H1 (cell line): Measurements from ENCODE around the gene EFHC1. TPM values are rescaled to one million over a fixed set of nuclear protein-coding genes. Genes with fewer than 3 reads are reported as not detected.

ENCODE experiments used
- EP300 ChIP-seq, 2 experiments: IDR thresholded peaks; 1 replicate in 1 of 2; 2 replicates in 1 of 2; pipeline ENCODE4 v1.6.1; 2011 to 2012; ENCODE audit warnings: low read depth in 2 of 2, low read length in 2 of 2, mild to moderate bottlenecking in 2 of 2, borderline replicate concordance in 1 of 2, inconsistent platforms in 1 of 2, moderate library complexity in 1 of 2
- KDM5A ChIP-seq: fragments of 200-600 bp; IDR thresholded peaks from 2 replicates; pipeline ENCODE4 v1.7.1; 2012; ENCODE audit warnings: mild to moderate bottlenecking, low read length, inconsistent platforms, mixed read lengths
- POU5F1 ChIP-seq: IDR thresholded peaks from 2 replicates; pipeline ENCODE4 v1.6.1; 2011; ENCODE audit warnings: low read depth, mild to moderate bottlenecking, low read length, moderate library complexity
- SIN3A ChIP-seq, 2 experiments: IDR thresholded peaks in 1 of 2; conservative IDR thresholded peaks in 1 of 2; 2 replicates each; pipeline ENCODE4 v1.6.1; 2011 to 2012; ENCODE audit warnings: low read length in 2 of 2, improper control_type of control experiment in 1 of 2, low read depth in 1 of 2, mild to moderate bottlenecking in 1 of 2
- polyA plus RNA-seq, 7 experiments: library from polyadenylated mRNA; depleted of rRNA in 3 of 7; stranded (reverse) in 5 of 7; unstranded in 2 of 7; fragments of >200 nt in 5 of 7; fragments of 200-250 nt in 2 of 7; gene quantifications; 1 replicate in 5 of 7; 2 replicates in 1 of 7; 4 replicates in 1 of 7; pipeline versions ENCODE4 v1.2.1 to v1.2.3, GENCODE V29; 2011 to 2013; ENCODE audit warnings: missing spikeins in 2 of 7, mixed read lengths in 2 of 7
- total RNA-seq: library from RNA; stranded (reverse); fragmentation: NEBNext Ultra II Directional; extraction: Animal tissue kit (Norgen Biotek cat#: 25700); gene quantifications from 2 replicates; pipeline ENCODE4 v1.2.1, GENCODE V29; 2021
- TF ChIP-seq, protein P1 (sequence below): fragments of 300-600 bp; sonication (generic); IDR thresholded peaks from 2 replicates; pipeline ENCODE4 v1.7.1; 2012; ENCODE audit warnings: low read length, moderate library complexity, mild to moderate bottlenecking, inconsistent platforms; ENCODE audit not compliant: insufficient replicate concordance

EFHC1 gene
- total and polyA plus RNA-seq, 2 of the 8 experiments (the other 6 are each of a cell fraction or from before 2014, with no cell fraction given) = 10.5 to 16.4 TPM

DNA sequence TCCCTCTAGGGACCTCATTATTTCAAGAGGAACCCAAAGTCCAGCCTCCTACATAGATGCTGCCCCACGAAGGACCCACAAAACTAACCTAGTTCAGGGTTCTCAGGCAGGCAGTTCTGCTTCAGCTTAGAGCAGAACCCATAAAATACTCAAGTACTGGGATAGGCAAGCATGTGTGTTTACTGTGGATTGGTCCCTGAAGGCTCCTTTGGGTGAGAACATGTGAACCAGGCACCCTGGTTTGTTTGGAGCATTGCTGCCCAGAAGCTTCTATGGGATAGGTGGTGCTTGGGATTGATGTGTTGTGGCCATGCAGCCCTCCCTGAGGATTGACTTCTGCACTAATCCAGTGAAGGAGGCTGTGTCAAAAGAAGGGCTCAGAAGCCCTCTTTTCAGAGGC is 14.9 kb upstream of the EFHC1 start (continued):
- no peak for TF ChIP-seq SIN3A (conservative IDR thresholded peaks at IDR 0.05 in 1 of 2, IDR thresholded peaks at IDR 0.05 in 1 of 2; ENCODE audit: low read depth in 1 of 2, low read length in 2 of 2)
- TF ChIP-seq EP300 (IDR thresholded peaks at IDR 0.05; ENCODE audit: borderline replicate concordance in 1 of 2, low read depth in 2 of 2, low read length in 2 of 2) = no peak
- TF ChIP-seq, protein P1, sequence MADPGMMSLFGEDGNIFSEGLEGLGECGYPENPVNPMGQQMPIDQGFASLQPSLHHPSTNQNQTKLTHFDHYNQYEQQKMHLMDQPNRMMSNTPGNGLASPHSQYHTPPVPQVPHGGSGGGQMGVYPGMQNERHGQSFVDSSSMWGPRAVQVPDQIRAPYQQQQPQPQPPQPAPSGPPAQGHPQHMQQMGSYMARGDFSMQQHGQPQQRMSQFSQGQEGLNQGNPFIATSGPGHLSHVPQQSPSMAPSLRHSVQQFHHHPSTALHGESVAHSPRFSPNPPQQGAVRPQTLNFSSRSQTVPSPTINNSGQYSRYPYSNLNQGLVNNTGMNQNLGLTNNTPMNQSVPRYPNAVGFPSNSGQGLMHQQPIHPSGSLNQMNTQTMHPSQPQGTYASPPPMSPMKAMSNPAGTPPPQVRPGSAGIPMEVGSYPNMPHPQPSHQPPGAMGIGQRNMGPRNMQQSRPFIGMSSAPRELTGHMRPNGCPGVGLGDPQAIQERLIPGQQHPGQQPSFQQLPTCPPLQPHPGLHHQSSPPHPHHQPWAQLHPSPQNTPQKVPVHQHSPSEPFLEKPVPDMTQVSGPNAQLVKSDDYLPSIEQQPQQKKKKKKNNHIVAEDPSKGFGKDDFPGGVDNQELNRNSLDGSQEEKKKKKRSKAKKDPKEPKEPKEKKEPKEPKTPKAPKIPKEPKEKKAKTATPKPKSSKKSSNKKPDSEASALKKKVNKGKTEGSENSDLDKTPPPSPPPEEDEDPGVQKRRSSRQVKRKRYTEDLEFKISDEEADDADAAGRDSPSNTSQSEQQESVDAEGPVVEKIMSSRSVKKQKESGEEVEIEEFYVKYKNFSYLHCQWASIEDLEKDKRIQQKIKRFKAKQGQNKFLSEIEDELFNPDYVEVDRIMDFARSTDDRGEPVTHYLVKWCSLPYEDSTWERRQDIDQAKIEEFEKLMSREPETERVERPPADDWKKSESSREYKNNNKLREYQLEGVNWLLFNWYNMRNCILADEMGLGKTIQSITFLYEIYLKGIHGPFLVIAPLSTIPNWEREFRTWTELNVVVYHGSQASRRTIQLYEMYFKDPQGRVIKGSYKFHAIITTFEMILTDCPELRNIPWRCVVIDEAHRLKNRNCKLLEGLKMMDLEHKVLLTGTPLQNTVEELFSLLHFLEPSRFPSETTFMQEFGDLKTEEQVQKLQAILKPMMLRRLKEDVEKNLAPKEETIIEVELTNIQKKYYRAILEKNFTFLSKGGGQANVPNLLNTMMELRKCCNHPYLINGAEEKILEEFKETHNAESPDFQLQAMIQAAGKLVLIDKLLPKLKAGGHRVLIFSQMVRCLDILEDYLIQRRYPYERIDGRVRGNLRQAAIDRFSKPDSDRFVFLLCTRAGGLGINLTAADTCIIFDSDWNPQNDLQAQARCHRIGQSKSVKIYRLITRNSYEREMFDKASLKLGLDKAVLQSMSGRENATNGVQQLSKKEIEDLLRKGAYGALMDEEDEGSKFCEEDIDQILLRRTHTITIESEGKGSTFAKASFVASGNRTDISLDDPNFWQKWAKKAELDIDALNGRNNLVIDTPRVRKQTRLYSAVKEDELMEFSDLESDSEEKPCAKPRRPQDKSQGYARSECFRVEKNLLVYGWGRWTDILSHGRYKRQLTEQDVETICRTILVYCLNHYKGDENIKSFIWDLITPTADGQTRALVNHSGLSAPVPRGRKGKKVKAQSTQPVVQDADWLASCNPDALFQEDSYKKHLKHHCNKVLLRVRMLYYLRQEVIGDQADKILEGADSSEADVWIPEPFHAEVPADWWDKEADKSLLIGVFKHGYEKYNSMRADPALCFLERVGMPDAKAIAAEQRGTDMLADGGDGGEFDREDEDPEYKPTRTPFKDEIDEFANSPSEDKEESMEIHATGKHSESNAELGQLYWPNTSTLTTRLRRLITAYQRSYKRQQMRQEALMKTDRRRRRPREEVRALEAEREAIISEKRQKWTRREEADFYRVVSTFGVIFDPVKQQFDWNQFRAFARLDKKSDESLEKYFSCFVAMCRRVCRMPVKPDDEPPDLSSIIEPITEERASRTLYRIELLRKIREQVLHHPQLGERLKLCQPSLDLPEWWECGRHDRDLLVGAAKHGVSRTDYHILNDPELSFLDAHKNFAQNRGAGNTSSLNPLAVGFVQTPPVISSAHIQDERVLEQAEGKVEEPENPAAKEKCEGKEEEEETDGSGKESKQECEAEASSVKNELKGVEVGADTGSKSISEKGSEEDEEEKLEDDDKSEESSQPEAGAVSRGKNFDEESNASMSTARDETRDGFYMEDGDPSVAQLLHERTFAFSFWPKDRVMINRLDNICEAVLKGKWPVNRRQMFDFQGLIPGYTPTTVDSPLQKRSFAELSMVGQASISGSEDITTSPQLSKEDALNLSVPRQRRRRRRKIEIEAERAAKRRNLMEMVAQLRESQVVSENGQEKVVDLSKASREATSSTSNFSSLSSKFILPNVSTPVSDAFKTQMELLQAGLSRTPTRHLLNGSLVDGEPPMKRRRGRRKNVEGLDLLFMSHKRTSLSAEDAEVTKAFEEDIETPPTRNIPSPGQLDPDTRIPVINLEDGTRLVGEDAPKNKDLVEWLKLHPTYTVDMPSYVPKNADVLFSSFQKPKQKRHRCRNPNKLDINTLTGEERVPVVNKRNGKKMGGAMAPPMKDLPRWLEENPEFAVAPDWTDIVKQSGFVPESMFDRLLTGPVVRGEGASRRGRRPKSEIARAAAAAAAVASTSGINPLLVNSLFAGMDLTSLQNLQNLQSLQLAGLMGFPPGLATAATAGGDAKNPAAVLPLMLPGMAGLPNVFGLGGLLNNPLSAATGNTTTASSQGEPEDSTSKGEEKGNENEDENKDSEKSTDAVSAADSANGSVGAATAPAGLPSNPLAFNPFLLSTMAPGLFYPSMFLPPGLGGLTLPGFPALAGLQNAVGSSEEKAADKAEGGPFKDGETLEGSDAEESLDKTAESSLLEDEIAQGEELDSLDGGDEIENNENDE = no peak
- no peak for TF ChIP-seq POU5F1
- TF ChIP-seq KDM5A = no peak
